Measurements from ENCODE around the gene ZGPAT.
A peak's percentile ranks its signal among the peaks of the same experiment; 100 is the strongest.

Gene ZGPAT

GRCh38 chr20:63732118-63733095 is 24.6 kb downstream of the ZGPAT start:
- peaks cover 18% of the 10 kb centered on the region for H3K79me2 ChIP-seq (ENCODE audit: low read length)
- TF ChIP-seq EZH2phosphoT487 (IDR thresholded peaks at IDR 0.05; ENCODE audit: low read depth) = no peak
- TF ChIP-seq CTCF (IDR thresholded peaks at IDR 0.05; ENCODE audit: low read depth, low read length) = no peak
- no peaks in the 10 kb centered on the region for H3K27me3 ChIP-seq (ENCODE audit: low read depth, low read length)
- H3K27ac ChIP-seq (ENCODE audit: low read length) = 0 out of 2 replicates have a peak overlapping the region, but pooled peaks have one; percentile 99
- no peak overlapping the region for H3K4me3 ChIP-seq (ENCODE audit: low read length)
- H3K4me2 ChIP-seq (ENCODE audit: low read length) = no peak overlapping the region
- peaks cover 36% of the 10 kb centered on the region for H3K36me3 ChIP-seq (replicated peaks; ENCODE audit: low read depth, low read length)
- H2AFZ ChIP-seq (ENCODE audit: low read depth, low read length) = no peak overlapping the region
- H3K9me3 ChIP-seq (ENCODE audit: insufficient read depth, low read length) = no peaks in the 10 kb centered on the region
- no peak overlapping the region for H3K9ac ChIP-seq (ENCODE audit: low read length)
- peaks cover 67% of the 10 kb centered on the region for H3K4me1 ChIP-seq (ENCODE audit: low read length)
- H4K20me1 ChIP-seq (ENCODE audit: insufficient read depth, low read length) = no peaks in the 10 kb centered on the region

DNA sequence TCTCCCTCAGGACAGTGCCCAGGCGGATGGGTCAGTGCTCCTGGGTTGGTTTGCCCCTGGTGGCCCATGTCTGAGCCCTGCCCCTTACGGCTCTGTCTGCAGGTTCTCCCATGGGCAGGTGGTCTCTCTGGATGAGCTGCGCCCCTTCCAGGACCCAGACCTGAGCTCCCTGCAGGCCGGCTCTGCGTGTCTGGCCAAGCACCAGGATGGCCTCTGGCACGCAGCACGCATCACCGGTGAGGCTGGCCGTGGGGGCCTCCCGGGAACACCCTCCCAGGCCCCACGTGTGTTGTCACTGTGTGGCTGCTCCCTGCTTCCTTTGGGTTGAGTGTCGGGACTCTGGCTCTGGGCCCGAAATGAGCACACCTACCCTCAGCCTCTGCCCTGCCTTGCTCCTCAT is 25.3 kb downstream of the ZGPAT start:
- Histone ChIP-seq H3K4me2 (ENCODE audit: low read length) (no peak overlapping the region), H3K27ac (ENCODE audit: low read length) (peak overlapping the region; percentile 2; the same call in 1 of the 2 replicates), H3K4me3 (ENCODE audit: low read length) (no peak overlapping the region), H3K9ac (ENCODE audit: low read length) (no peak overlapping the region), H3K36me3 (replicated peaks; ENCODE audit: low read depth, low read length) (peaks cover 31% of the 10 kb centered on the region), H2AFZ (ENCODE audit: low read depth, low read length) (no peak overlapping the region), H3K4me1 (ENCODE audit: low read length) (peaks cover 62% of the 10 kb centered on the region), H3K27me3 (ENCODE audit: low read depth, low read length) (no peaks in the 10 kb centered on the region), H3K79me2 (ENCODE audit: low read length) (peaks cover 18% of the 10 kb centered on the region), H3K9me3 (ENCODE audit: insufficient read depth, low read length) (no peaks in the 10 kb centered on the region), H4K20me1 (ENCODE audit: insufficient read depth, low read length) (no peaks in the 10 kb centered on the region)
- no peak for TF ChIP-seq CTCF (IDR thresholded peaks at IDR 0.05; ENCODE audit: low read depth, low read length)
- no peak for TF ChIP-seq EZH2phosphoT487 (IDR thresholded peaks at IDR 0.05; ENCODE audit: low read depth)

DNA sequence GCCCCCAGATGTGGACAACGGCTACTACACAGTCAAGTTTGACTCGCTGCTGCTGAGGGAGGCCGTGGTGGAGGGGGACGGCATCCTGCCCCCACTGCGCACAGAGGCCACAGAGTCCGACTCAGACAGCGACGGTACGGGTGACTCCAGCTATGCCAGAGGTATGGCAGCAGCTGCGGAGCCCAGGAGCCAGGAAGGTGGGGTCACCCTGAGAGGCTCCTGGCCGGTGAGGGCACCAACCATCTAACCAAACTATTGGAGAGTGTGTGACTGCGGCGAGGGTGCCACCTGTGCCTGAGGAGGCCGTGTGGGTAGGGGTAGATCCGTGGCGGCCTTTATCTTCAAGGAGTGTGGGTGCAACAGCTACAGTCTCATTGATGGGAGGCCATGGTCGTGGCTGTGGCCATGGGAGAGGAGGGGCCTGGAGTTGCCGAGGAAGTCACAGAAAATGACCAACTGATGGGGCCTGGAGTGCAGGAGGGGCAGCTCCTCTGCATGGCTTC is 25.8 kb downstream of the ZGPAT start:
- H4K20me1 ChIP-seq (ENCODE audit: insufficient read depth, low read length) = no peaks in the 10 kb centered on the region

More for the DNA sequence above, 25.8 kb downstream of the ZGPAT start:
- H3K36me3 ChIP-seq (replicated peaks; ENCODE audit: low read depth, low read length) = peaks cover 31% of the 10 kb centered on the region
- no peak overlapping the region for H3K4me2 ChIP-seq (ENCODE audit: low read length)
- no peak overlapping the region for H3K4me3 ChIP-seq (ENCODE audit: low read length)
- H2AFZ ChIP-seq (ENCODE audit: low read depth, low read length) = no peak overlapping the region
- H3K9me3 ChIP-seq (ENCODE audit: insufficient read depth, low read length) = no peaks in the 10 kb centered on the region
- H3K9ac ChIP-seq (ENCODE audit: low read length) = no peak overlapping the region
- peak overlapping the region; percentile 2; the same call in 1 of the 2 replicates for H3K27ac ChIP-seq (ENCODE audit: low read length)
- TF ChIP-seq CTCF (IDR thresholded peaks at IDR 0.05; ENCODE audit: low read depth, low read length) (no peak), EZH2phosphoT487 (IDR thresholded peaks at IDR 0.05; ENCODE audit: low read depth) (no peak)
- peaks cover 62% of the 10 kb centered on the region for H3K4me1 ChIP-seq (ENCODE audit: low read length)
- H3K79me2 ChIP-seq (ENCODE audit: low read length) = peaks cover 18% of the 10 kb centered on the region
- no peaks in the 10 kb centered on the region for H3K27me3 ChIP-seq (ENCODE audit: low read depth, low read length)
